Activated naive CD4-positive, alpha-beta T cell treated with Interleukin-2 at 50 U/mL for 16 hours (primary cell): ENCODE data around the gene MUC6.

Source experiments
- DNase-seq: peaks from one replicate; pipeline ENCODE4 v3.0.0-alpha.2; 2020

The MUC6 gene, protein sequence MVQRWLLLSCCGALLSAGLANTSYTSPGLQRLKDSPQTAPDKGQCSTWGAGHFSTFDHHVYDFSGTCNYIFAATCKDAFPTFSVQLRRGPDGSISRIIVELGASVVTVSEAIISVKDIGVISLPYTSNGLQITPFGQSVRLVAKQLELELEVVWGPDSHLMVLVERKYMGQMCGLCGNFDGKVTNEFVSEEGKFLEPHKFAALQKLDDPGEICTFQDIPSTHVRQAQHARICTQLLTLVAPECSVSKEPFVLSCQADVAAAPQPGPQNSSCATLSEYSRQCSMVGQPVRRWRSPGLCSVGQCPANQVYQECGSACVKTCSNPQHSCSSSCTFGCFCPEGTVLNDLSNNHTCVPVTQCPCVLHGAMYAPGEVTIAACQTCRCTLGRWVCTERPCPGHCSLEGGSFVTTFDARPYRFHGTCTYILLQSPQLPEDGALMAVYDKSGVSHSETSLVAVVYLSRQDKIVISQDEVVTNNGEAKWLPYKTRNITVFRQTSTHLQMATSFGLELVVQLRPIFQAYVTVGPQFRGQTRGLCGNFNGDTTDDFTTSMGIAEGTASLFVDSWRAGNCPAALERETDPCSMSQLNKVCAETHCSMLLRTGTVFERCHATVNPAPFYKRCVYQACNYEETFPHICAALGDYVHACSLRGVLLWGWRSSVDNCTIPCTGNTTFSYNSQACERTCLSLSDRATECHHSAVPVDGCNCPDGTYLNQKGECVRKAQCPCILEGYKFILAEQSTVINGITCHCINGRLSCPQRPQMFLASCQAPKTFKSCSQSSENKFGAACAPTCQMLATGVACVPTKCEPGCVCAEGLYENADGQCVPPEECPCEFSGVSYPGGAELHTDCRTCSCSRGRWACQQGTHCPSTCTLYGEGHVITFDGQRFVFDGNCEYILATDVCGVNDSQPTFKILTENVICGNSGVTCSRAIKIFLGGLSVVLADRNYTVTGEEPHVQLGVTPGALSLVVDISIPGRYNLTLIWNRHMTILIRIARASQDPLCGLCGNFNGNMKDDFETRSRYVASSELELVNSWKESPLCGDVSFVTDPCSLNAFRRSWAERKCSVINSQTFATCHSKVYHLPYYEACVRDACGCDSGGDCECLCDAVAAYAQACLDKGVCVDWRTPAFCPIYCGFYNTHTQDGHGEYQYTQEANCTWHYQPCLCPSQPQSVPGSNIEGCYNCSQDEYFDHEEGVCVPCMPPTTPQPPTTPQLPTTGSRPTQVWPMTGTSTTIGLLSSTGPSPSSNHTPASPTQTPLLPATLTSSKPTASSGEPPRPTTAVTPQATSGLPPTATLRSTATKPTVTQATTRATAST (N-terminal part only)

GRCh38 chr11:1036303-1036923 is at the start of gene MUC6:
Gene MUC6 (minus strand): TSS chr11:1036718. CDS start chr11:1036655, 63 bp downstream.
- DNase-seq, result no peak

DNA sequence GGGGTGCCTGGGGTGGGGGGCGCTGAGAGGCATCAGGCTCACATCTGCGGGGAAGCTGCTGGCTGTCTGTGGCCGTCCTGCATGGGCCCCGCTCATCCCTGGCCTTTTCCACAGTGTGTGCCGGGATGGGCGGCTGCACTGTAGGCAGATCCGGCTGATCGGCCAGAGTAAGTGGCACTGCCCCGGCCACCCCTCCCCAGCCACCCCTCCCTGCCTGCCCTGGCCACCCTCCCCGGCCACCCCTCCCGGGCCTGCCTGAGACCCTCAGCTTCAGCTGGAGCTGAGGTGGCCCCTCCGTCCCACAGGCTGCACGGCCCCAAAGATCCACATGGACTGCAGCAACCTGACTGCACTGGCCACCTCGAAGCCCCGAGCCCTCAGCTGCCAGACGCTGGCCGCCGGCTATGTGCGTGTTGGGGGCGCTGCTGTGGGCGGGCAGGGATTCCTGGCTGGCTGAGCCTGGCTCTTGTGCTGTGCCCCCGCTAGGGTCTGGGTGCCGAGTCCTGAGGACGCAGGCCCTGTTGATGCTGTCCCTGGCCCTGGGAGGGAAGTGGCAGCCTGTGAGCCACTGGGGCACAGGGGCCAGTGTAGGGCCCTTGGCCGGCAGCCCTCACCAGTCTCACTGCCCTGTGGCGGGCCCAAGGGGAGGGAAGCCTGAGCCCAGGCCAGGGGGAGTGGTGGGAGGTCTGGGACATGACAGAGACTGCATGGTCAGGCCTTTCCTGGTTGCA is 49.1 kb upstream of the MUC6 start:
- DNase-seq, result no peak

- DNase-seq, result no peak
Observed at GRCh38 chr11:1084561-1085439, 48.3 kb upstream of the MUC6 start.

DNA sequence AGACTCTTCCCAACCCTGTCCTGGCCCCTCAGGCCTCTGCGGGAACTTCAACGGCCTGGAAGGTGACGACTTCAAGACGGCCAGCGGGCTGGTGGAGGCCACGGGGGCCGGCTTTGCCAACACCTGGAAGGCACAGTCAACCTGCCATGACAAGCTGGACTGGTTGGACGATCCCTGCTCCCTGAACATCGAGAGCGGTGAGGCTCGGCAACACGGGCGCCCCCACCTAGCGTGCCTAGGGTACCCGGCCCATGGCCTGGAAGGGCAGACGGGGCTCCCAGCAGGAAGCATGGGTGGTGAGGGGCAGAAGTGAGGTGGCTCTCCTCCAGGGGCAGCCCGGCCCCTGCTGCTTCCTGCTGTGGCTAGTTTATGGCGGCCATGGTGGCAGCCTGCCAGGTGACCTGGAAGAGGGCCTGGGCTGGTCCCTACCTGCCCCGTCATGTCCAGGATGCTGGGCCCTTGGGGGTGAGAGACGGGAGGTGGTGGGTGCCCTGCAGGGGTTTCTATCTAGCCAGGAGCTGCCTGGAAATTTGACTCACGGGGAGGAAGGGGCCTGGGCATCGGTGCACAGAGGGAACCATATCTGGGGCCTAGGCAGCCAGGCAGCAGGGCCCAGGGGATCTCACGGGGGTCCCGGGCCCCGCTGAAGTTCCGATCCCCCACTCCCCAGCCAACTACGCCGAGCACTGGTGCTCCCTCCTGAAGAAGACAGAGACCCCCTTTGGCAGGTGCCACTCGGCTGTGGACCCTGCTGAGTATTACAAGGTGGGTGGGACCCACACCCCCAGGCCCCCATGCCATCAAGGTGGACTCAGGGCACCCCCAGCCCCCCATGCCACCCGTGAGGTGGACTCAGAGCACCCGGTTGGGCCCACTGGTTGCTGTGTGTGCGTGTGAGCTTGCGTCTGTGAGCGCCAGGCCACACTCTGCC is 47.4 kb upstream of the MUC6 start:
- DNase-seq, result no peak

GRCh38 chr11:1082728-1083620 is 46.5 kb upstream of the MUC6 start:
- no peak for DNase-seq

- no peak for DNase-seq
Observed at GRCh38 chr11:1082346-1082727, 45.8 kb upstream of the MUC6 start.

DNA sequence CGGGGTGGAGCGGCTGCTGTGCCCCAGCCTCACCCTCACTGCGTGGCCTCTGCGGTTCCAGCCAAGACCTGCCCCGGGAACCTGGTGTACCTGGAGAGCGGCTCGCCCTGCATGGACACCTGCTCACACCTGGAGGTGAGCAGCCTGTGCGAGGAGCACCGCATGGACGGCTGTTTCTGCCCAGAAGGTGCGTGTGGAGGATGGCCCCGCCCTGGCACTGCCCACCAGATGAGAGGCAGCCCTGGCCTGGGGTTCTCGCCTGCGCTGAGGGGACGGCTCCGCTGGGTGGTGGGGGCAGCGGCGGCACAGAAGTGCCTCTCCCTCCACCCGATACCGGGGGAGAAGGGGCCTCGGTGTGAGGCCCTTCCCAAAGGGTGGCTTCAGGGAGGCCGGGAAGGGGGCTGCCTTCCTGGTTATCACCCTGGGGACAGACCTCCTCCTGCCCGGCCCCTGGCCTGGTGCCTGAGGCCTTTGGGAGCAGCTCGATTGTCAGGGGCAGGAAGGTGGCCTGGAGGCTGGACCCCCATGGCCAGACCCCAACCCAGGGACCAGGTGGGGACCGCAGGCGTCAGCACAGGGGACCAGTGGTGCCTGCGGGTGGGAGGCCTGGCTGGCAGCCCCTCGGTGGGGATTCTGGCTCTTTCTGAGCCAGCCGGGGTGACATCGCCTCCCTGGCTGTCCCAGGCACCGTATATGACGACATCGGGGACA is 45.2 kb upstream of the MUC6 start:
- no peak for DNase-seq

DNA sequence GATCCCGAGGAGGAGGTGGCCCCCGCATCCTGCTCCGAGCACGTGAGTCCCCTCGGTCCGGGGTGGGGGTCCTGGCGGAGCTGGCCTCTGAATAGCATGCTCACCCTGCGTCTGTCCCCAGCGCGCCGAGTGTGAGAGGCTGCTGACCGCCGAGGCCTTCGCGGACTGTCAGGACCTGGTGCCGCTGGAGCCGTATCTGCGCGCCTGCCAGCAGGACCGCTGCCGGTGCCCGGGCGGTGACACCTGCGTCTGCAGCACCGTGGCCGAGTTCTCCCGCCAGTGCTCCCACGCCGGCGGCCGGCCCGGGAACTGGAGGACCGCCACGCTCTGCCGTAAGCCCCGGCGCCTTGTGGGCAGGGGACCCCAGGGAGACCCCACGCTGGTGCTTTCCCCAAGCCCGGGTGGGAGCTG is 41.7 kb upstream of the MUC6 start:
- DNase-seq, result no peak

DNA sequence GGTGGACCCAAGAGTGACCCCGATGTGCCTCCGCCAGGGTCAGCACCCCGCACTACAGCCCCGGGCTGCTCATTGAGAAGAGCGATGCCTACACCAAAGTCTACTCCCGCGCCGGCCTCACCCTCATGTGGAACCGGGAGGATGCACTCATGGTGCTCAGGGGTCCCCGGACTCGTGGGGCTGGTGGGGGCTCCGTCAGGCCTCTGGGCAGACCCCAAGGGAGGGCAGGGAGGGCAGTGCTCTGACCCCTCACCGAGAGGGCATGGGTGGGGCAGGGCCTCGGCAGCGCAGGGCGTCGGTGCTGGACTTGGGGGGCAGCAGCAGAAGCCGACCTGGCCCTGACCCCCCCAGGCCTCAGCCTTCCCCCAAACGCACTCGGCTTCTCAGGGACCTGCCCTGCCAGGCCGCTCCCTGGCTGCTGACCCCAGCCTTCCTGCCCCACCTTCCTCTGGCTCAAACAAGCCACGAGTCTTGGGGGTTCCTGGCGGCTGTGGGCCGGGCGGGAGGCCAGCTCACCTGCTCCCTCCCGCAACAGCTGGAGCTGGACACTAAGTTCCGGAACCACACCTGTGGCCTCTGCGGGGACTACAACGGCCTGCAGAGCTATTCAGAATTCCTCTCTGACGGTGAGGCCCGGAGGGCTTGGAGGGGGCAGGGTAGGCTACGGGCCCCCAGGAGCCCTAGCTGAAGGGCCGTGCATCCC is 41.0 kb upstream of the MUC6 start:
- DNase-seq, result no peak

- no peak for DNase-seq
Observed at GRCh38 chr11:1077033-1077416, 40.5 kb upstream of the MUC6 start.

DNA sequence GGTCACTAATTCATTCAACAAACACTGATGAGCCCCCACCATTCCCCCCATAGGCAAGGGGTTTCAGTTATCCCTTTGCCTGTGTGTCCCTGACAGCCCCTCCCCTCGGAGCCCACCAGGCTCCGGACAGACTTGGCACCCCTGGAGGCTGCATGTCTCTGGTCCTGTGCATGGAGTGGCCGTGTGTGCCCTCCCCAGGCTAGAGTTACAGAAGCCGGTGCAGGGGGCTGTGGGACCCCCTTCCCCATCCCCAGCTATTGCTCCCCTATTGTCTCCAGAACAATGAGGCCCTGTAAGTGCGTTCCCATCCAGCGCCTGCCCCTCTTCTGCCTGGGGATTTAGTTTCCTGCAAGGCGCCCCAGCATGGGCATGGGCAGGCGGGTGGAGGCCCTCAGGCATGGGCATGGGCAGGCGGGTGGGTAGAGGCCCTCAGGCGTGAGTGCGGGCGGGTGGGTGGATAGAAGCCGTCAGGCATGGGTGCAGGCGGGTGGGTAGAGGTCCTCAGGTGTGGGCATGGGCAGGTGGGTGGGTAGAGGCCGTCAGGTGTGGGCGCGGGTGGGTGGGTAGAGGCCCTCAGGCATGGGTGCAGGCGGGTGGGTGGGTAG is 39.6 kb upstream of the MUC6 start:
- no peak for DNase-seq

DNA sequence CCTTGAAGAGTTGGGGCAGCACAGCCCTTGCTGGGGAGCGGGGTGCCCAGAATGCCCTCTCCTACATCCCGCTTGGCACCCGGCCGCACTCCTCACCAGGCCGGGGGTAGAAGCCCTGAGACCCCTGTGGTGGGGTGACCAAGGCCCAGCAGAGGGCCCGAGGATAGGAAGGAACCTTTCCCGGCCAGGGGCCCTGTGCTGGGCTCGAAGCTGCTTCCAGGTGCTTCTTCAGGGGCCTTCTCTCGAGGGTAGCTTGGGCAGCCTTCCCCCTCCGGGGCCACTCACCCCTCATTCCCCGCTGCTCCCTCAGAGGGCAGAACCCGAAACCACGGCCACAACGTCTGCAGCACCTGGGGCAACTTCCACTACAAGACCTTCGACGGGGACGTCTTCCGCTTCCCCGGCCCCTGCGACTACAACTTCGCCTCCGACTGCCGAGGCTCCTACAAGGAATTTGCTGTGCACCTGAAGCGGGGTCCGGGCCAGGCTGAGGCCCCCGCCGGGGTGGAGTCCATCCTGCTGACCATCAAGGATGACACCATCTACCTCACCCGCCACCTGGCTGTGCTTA is 38.9 kb upstream of the MUC6 start:
- DNase-seq, result no peak

- DNase-seq, result no peak
Observed at GRCh38 chr11:1074244-1075221, 38.0 kb upstream of the MUC6 start, which contains the start of gene MUC2. Gene MUC2 (plus strand): TSS chr11:1074874.

GRCh38 chr11:1073851-1074243 is 37.3 kb upstream of the MUC6 start:
- DNase-seq, result no peak

DNA sequence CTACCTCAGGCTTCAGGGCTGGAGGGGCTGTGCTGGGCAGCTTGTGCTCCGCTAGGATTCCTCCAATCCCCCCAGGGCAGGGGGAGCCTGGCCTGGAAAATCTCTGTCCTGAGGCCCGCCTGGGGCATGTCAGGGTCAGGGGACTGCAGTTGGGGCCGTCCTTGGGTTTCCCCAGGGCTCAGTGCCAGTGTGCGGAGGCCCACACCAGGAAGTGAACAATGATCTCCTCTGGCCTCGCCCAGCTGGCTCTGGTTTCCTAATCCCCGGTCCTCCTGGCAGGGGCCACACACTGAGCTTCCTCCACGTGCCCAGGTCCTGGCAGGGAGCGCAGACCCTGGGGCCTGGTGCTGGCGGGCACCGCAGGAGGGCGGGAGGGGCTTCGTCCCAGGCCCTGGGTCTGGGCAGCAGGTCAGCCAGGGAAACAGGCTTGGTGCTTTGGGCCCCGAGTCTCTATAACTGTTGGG is 36.8 kb upstream of the MUC6 start:
- DNase-seq, result no peak
